NCI-H748 treated with DMSO at 0.1 percent for 48 hours (cell line): ENCODE results near the gene CIAO2A.
"Not testable (repeated sequence)": the region's sequence is repeated elsewhere in the genome, so short reads cannot be mapped to it uniquely, and the experiment has no call there.

Source experiments
- DNase-seq: peaks from one replicate; lab custom pipeline; 2025; lab: John Stamatoyannopoulos, UW

Gene CIAO2A

GRCh38 chr15:64071931-64072765 lies 21.5 kb downstream of the CIAO2A start:
- DNase-seq: no peak

GRCh38 chr15:64070965-64071851 lies 22.4 kb downstream of the CIAO2A start:
- DNase-seq: no peak

- DNase-seq: no peak
Measured at GRCh38 chr15:64070106-64070505, 23.5 kb downstream of the CIAO2A start.

- DNase-seq: no peak
Measured at GRCh38 chr15:64068133-64068532, 25.5 kb downstream of the CIAO2A start.

GRCh38 chr15:64067564-64068030 lies 26.0 kb downstream of the CIAO2A start:
- peak; percentile 22 for DNase-seq

- DNase-seq: no peak
Measured at GRCh38 chr15:64066451-64066850, 27.2 kb downstream of the CIAO2A start.

GRCh38 chr15:64060716-64061115 lies 32.9 kb downstream of the CIAO2A start:
- no peak for DNase-seq

GRCh38 chr15:64059104-64059503 lies 34.5 kb downstream of the CIAO2A start:
- DNase-seq: not testable (repeated sequence)

- DNase-seq: no peak
Measured at GRCh38 chr15:64058279-64058678, 35.4 kb downstream of the CIAO2A start.

- DNase-seq: not testable (repeated sequence)
Measured at GRCh38 chr15:64053674-64054073, 40.0 kb downstream of the CIAO2A start.

- DNase-seq: no peak
Measured at GRCh38 chr15:64052925-64053491, 40.6 kb downstream of the CIAO2A start.

GRCh38 chr15:64051407-64052259 lies 42.0 kb downstream of the CIAO2A start:
- DNase-seq: no peak

- no peak for DNase-seq
Measured at GRCh38 chr15:64051093-64051402, 42.6 kb downstream of the CIAO2A start.

- peak; percentile 6 for DNase-seq
Measured at GRCh38 chr15:64050281-64051092, 43.2 kb downstream of the CIAO2A start.

GRCh38 chr15:64048781-64049460 lies 44.7 kb downstream of the CIAO2A start:
- no peak for DNase-seq

- no peak for DNase-seq
Measured at GRCh38 chr15:64046421-64047153, 47.1 kb downstream of the CIAO2A start, which contains the start of gene DAPK2. DAPK2 (minus strand) TSS chr15:64046485; CDS start chr15:64040261, 6,224 bp downstream.

GRCh38 chr15:64045774-64046420 lies 47.7 kb downstream of the CIAO2A start:
- no peak for DNase-seq

GRCh38 chr15:64045101-64045435 lies 48.6 kb downstream of the CIAO2A start:
- DNase-seq: no peak
